GM13976 (cell line): ENCODE measurements around the gene EXOC5.

Experiments
- DNase-seq: peaks from one replicate; pipeline ENCODE4 v3.0.0; 2012; ENCODE audit warnings: low spot score
- CTCF ChIP-seq: IDR thresholded peaks from 2 replicates; pipeline ENCODE4 v1.5.1; 2012; ENCODE audit warnings: borderline replicate concordance, mild to moderate bottlenecking; ENCODE audit not compliant: insufficient read depth; ENCODE audit errors: extremely low read depth, missing control alignments, control extremely low read depth
- in situ Hi-C: fragments of 300-500 bp; cut with MboI; formaldehyde crosslinking; loops from one replicate; pipeline ENCODE4 v1.12.0; 2022; ENCODE audit warnings: low sequenced_read_pairs, mixed read lengths, inconsistent platforms; ENCODE audit not compliant: unreplicated experiment

EXOC5 gene

GRCh38 chr14:57268161-57269069 is at the start of gene EXOC5, which contains the start of gene AP5M1:
Gene EXOC5 (minus strand): TSS chr14:57268905. CDS start chr14:57268648, 257 bp downstream.
Gene AP5M1 (plus strand): TSS chr14:57268971. CDS start chr14:57269315, 344 bp downstream.
- peak; percentile 91 for DNase-seq

GRCh38 chr14:57317248-57317833 is 48.6 kb upstream of the EXOC5 start:
- peak; percentile 75 for TF ChIP-seq CTCF
- in situ Hi-C loops = loop anchor here (25.0 kb wide), 1 partner anchor 830 kb away; no protein-coding TSS in a partner anchor

More at GRCh38 chr14:57268161-57269069, at the start of gene EXOC5, which contains the start of gene AP5M1:
- TF ChIP-seq CTCF = no peak
- in situ Hi-C loops = no loop called here

GRCh38 chr14:57314396-57315089 is 45.8 kb upstream of the EXOC5 start:
- DNase-seq = no peak
- no peak for TF ChIP-seq CTCF
- in situ Hi-C loops = loop anchor here (25.0 kb wide), 1 partner anchor 827 kb away; no protein-coding TSS in a partner anchor

More at GRCh38 chr14:57317248-57317833, 48.6 kb upstream of the EXOC5 start:
- DNase-seq = peak; percentile 55

- DNase-seq = no peak
- TF ChIP-seq CTCF = no peak
- in situ Hi-C loops = loop anchor here (25.0 kb wide), 1 partner anchor 816 kb away; no protein-coding TSS in a partner anchor
Observed at GRCh38 chr14:57302883-57303282, 34.2 kb upstream of the EXOC5 start.

- in situ Hi-C loops = no loop called here
- TF ChIP-seq CTCF = no peak
- no peak for DNase-seq
Observed at GRCh38 chr14:57299511-57299910, 30.8 kb upstream of the EXOC5 start.

- in situ Hi-C loops = no loop called here
- TF ChIP-seq CTCF = no peak
Observed at GRCh38 chr14:57297852-57298251, 29.1 kb upstream of the EXOC5 start.

More at GRCh38 chr14:57297852-57298251, 29.1 kb upstream of the EXOC5 start:
- DNase-seq = no peak
